GM23338 (cell line): ENCODE measurements around the gene PSAPL1. TPM values are rescaled to one million over a fixed set of nuclear protein-coding genes. Genes with fewer than 3 reads are reported as not detected.

Experiments
- ATAC-seq: fragments of 200-7000 bp; cut with Tn5 transposase; 3 replicates; pipeline ENCODE4 v1.9.1; 2020
- DNase-seq: peaks from one replicate; pipeline ENCODE4 v3.0.0-alpha.2; 2015; ENCODE audit warnings: low spot score
- H2AFZ ChIP-seq: fragments of 200-600 bp; sonication (generic); 2 replicates; pipeline ENCODE4 v1.8.0; 2016; ENCODE audit warnings: antibody characterized with exemption, mild to moderate bottlenecking, moderate library complexity
- H3F3A ChIP-seq: fragments of 200-600 bp; sonication (generic); replicated peaks from 2 replicates; pipeline ENCODE4 v1.8.0; 2017; ENCODE audit warnings: antibody characterized with exemption, mixed run types, low read depth
- H3K27ac ChIP-seq: fragments of 200-600 bp; sonication (generic); 2 replicates; pipeline ENCODE4 v1.6.1; 2016; ENCODE audit warnings: low read depth
- H3K27me3 ChIP-seq: fragments of 200-600 bp; sonication (generic); 2 replicates; pipeline ENCODE4 v1.8.0; 2016; ENCODE audit warnings: mild to moderate bottlenecking, mixed run types, moderate library complexity; ENCODE audit not compliant: insufficient read depth
- H3K36me3 ChIP-seq: fragments of 200-600 bp; sonication (generic); 2 replicates; pipeline ENCODE4 v1.8.0; 2016; ENCODE audit warnings: mild to moderate bottlenecking; ENCODE audit not compliant: insufficient read depth
- H3K4me1 ChIP-seq: fragments of 200-600 bp; sonication (generic); 2 replicates; pipeline ENCODE4 v1.8.0; 2016; ENCODE audit warnings: mild to moderate bottlenecking, moderate library complexity; ENCODE audit not compliant: insufficient read depth
- H3K4me2 ChIP-seq: fragments of 200-600 bp; sonication (generic); 2 replicates; pipeline ENCODE4 v1.7.1; 2017; ENCODE audit warnings: mixed run types
- H3K4me3 ChIP-seq: fragments of 200-600 bp; sonication (generic); 2 replicates; pipeline ENCODE4 v1.6.1; 2016; ENCODE audit warnings: mixed run types
- H3K79me2 ChIP-seq: fragments of 200-600 bp; sonication (generic); replicated peaks from 2 replicates; pipeline ENCODE4 v1.8.0; 2017; ENCODE audit warnings: mild to moderate bottlenecking; ENCODE audit not compliant: insufficient read depth
- H3K9me2 ChIP-seq: fragments of 200-600 bp; sonication (generic); 2 replicates; pipeline ENCODE4 v1.8.0; 2017; ENCODE audit not compliant: insufficient read depth
- H4K20me1 ChIP-seq: fragments of 200-600 bp; sonication (generic); replicated peaks from 2 replicates; pipeline ENCODE4 v1.8.0; 2017; ENCODE audit warnings: mild to moderate bottlenecking; ENCODE audit not compliant: insufficient read depth
- H3K27ac Mint-ChIP-seq: 2 replicates; pipeline ENCODE4 v1.8.0; 2020; ENCODE audit warnings: inconsistent platforms, mild to moderate bottlenecking, moderate library complexity, mixed read lengths
- H3K27me3 Mint-ChIP-seq: 3 replicates; pipeline ENCODE4 v1.8.0; 2022; ENCODE audit warnings: low read depth, mild to moderate bottlenecking, moderate library complexity, mixed read lengths, inconsistent platforms; ENCODE audit not compliant: insufficient read depth, poor library complexity
- H3K36me3 Mint-ChIP-seq: 3 replicates; pipeline ENCODE4 v1.8.0; 2021; ENCODE audit warnings: low read depth, mild to moderate bottlenecking, inconsistent platforms, moderate library complexity, mixed read lengths
- H3K4me1 Mint-ChIP-seq: 3 replicates; pipeline ENCODE4 v1.8.0; 2020; ENCODE audit warnings: mild to moderate bottlenecking, inconsistent platforms, mixed read lengths
- H3K4me3 Mint-ChIP-seq: 3 replicates; pipeline ENCODE4 v1.8.0; 2021; ENCODE audit warnings: moderate library complexity, mild to moderate bottlenecking, inconsistent platforms, mixed read lengths
- H3K9me3 Mint-ChIP-seq: 3 replicates; pipeline ENCODE4 v1.8.0; 2020; ENCODE audit warnings: moderate library complexity, mild to moderate bottlenecking, inconsistent platforms, mixed read lengths
- CTCF ChIP-seq, 2 experiments: fragments of 200-600 bp in 1 of 2; sonication (generic) in 1 of 2; conservative IDR thresholded peaks; 2 replicates each; pipeline versions ENCODE4 v1.5.1 to v1.6.1; 2016 to 2017; ENCODE audit warnings: antibody characterized with exemption in 2 of 2, low read depth in 2 of 2, mild to moderate bottlenecking in 2 of 2, moderate library complexity in 1 of 2
- POLR2AphosphoS5 ChIP-seq: IDR thresholded peaks from 2 replicates; pipeline ENCODE4 v1.6.1; 2016; ENCODE audit warnings: antibody characterized with exemption, low read depth
- ZNF462 ChIP-seq: fragments of 250-450 bp; sonication (Bioruptor Pico); IDR thresholded peaks from 2 replicates; pipeline ENCODE4 v1.5.0; 2020; ENCODE audit warnings: mild to moderate bottlenecking, moderate library complexity
- polyA plus RNA-seq: library from polyadenylated mRNA; unstranded; fragments of >200 nt; fragmentation: Nextera tagmentation; extraction: Ambion mirVana; gene quantifications from 2 replicates; pipeline ENCODE4 v1.2.1, GENCODE V29; 2016
- total RNA-seq: library from RNA; depleted of rRNA; stranded (reverse); fragments of >200 nt; shearing (Covaris generic); gene quantifications from 2 replicates; pipeline ENCODE4 v1.2.3, GENCODE V29; 2014

PSAPL1 gene
- total and polyA plus RNA-seq, 2 experiments from 2014 or later: not detected

- TF ChIP-seq ZNF462 (CRISPR knock-in tag): no peak
- no peak for TF ChIP-seq POLR2AphosphoS5
These were observed 50.5 kb downstream of the PSAPL1 start (continued) for GRCh38 chr4:7384003-7384928.

GRCh38 chr4:7383266-7383665 lies 51.5 kb downstream of the PSAPL1 start:
- Histone ChIP-seq H4K20me1 (no peaks in the 10 kb centered on the region), H3K9me2 (no peaks in the 10 kb centered on the region), H3K4me3 (no peak overlapping the region), H3K4me2 (no peak overlapping the region), H3K27me3 (no peaks in the 10 kb centered on the region), H3K4me1 (no peaks in the 10 kb centered on the region), H2AFZ (no peak overlapping the region), H3K79me2 (no peaks in the 10 kb centered on the region), H3K27ac (no peak overlapping the region), H3K36me3 (no peaks in the 10 kb centered on the region), H3F3A (0 out of 2 replicates have a peak, but pooled peaks cover 4% of the 10 kb centered on the region)
- ATAC-seq (no peak), DNase-seq (no peak)
- H3K4me3 Mint-ChIP-seq: no peak overlapping the region
- no peaks in the 10 kb centered on the region; the same call in 2 of the 3 replicates for H3K4me1 Mint-ChIP-seq
- no peaks in the 10 kb centered on the region for H3K36me3 Mint-ChIP-seq
- peaks cover 9% of the 10 kb centered on the region for H3K27me3 Mint-ChIP-seq
- H3K9me3 Mint-ChIP-seq: no peaks in the 10 kb centered on the region
- TF ChIP-seq POLR2AphosphoS5 (no peak), CTCF (conservative IDR thresholded peaks at IDR 0.05; ENCODE audit: low read depth in 2 of 2) (no peak)
- no peak overlapping the region for H3K27ac Mint-ChIP-seq
